GM12878 (cell line): Measurements from ENCODE around the gene DAZAP1. TPM values are rescaled to one million over a fixed set of nuclear protein-coding genes. Genes with fewer than 3 reads are reported as not detected.
A peak's percentile ranks its signal among the peaks of the same experiment; 100 is the strongest.

Experiments used
- ATAC-seq: fragments of 200-7000 bp; cut with Tn5 transposase; 3 replicates; pipeline ENCODE4 v1.9.1; 2020; ENCODE audit warnings: mild to moderate bottlenecking, moderate library complexity
- BruUV-seq: library from RNA; stranded (reverse); fragments of 400-500 nt; replicated peaks from 2 replicates; lab custom pipeline; 2021; lab: Mats Ljungman, UMichigan
- CTCF ChIA-PET: fragments of 300-600 bp; sonication (Branson Sonifier 250); formaldehyde crosslinking; extraction: SDS; loops from one replicate; lab custom pipeline; 2021; ENCODE audit warnings: inconsistent platforms; lab: Yijun Ruan, JAX
- POLR2A ChIA-PET: fragments of 350-600 bp; formaldehyde crosslinking; extraction: SDS; loops from one replicate; lab custom pipeline; 2021; ENCODE audit warnings: inconsistent platforms; lab: Charles Lee
- RAD21 ChIA-PET: fragments of 300-600 bp; sonication (Branson Sonifier 250); formaldehyde crosslinking; loops from one replicate; lab custom pipeline; 2023; ENCODE audit warnings: antibody characterized with exemption; ENCODE audit not compliant: unreplicated experiment; lab: Charles Lee
- SMC1A ChIA-PET: fragments of 300-600 bp; sonication (Branson Sonifier 250); formaldehyde crosslinking; loops from one replicate; lab custom pipeline; 2023; ENCODE audit not compliant: unreplicated experiment, uncharacterized antibody; lab: Charles Lee
- DNase-seq: peaks from one replicate; pipeline ENCODE4 v3.0.0-alpha.2; 2011; ENCODE audit warnings: low read depth, low spot score
- FAIRE-seq: peaks from 3 replicates; lab custom pipeline; 2011; peaks lifted over from hg19 to GRCh38; lab: Jason Lieb, UNC
- H2AFZ ChIP-seq: 2 replicates; pipeline ENCODE4 v1.6.0; 2011; ENCODE audit warnings: low read depth, low read length, control low read depth; ENCODE audit not compliant: control insufficient read depth
- H3K27ac ChIP-seq: 2 replicates; pipeline ENCODE4 v1.5.1; 2011; ENCODE audit warnings: control low read depth; ENCODE audit not compliant: control insufficient read depth, insufficient read depth
- H3K27me3 ChIP-seq, 2 experiments: replicated peaks in 1 of 2; 2 replicates each; pipeline versions ENCODE4 v1.6.0 to v1.6.1; 2011; ENCODE audit warnings: low read length in 1 of 2; ENCODE audit not compliant: control insufficient read depth in 2 of 2, insufficient read depth in 2 of 2
- H3K36me3 ChIP-seq, 2 experiments: 2 replicates each; pipeline ENCODE4 v1.5.1; 2011; ENCODE audit warnings: low read length in 1 of 2; ENCODE audit not compliant: control insufficient read depth in 2 of 2, insufficient read depth in 2 of 2
- H3K4me1 ChIP-seq: 2 replicates; pipeline ENCODE4 v1.6.1; 2011; ENCODE audit warnings: mild to moderate bottlenecking, low read length, moderate library complexity, mixed read lengths; ENCODE audit not compliant: control insufficient read depth, insufficient read depth
- H3K4me2 ChIP-seq: 2 replicates; pipeline ENCODE4 v1.6.0; 2011; ENCODE audit warnings: control low read depth; ENCODE audit not compliant: control insufficient read depth, insufficient read depth
- H3K4me3 ChIP-seq: fragments of 200-600 bp; sonication (generic); 2 replicates; pipeline ENCODE4 v1.5.1; 2016
- H3K79me2 ChIP-seq: 2 replicates; pipeline ENCODE4 v1.6.0; 2011; ENCODE audit warnings: low read length; ENCODE audit not compliant: control insufficient read depth, insufficient read depth
- H3K9ac ChIP-seq: 2 replicates; pipeline ENCODE4 v1.8.0; 2011; ENCODE audit warnings: low read length, control low read depth, mixed read lengths; ENCODE audit not compliant: control insufficient read depth, insufficient read depth
- H3K9me3 ChIP-seq: replicated peaks from 3 replicates; pipeline ENCODE4 v1.5.1; 2011; ENCODE audit warnings: mild to moderate bottlenecking, low read length; ENCODE audit not compliant: control insufficient read depth, insufficient read depth
- H4K20me1 ChIP-seq: 2 replicates; pipeline ENCODE4 v1.6.0; 2011; ENCODE audit not compliant: control insufficient read depth, insufficient read depth
- BRCA1 ChIP-seq: IDR thresholded peaks from 2 replicates; pipeline ENCODE4 v1.6.1; 2011; ENCODE audit warnings: low read depth, low read length, improper control_type of control experiment
- CBX3 ChIP-seq: fragments of 200-600 bp; sonication (generic); IDR thresholded peaks from 2 replicates; pipeline ENCODE4 v1.6.1; 2016; ENCODE audit warnings: low read depth, borderline replicate concordance
- CHD1 ChIP-seq: IDR thresholded peaks from 2 replicates; pipeline ENCODE4 v1.6.1; 2012; ENCODE audit warnings: low read depth, low read length, improper control_type of control experiment
- DPF2 ChIP-seq: fragments of 450-650 bp; IDR thresholded peaks from 2 replicates; pipeline ENCODE4 v1.6.1; 2017; ENCODE audit warnings: mild to moderate bottlenecking
- ESRRA ChIP-seq: IDR thresholded peaks from 2 replicates; pipeline ENCODE4 v1.6.1; 2012; ENCODE audit warnings: mild to moderate bottlenecking, low read length, improper control_type of control experiment
- ETV6 ChIP-seq, 2 experiments: fragments of 450-650 bp in 1 of 2; IDR thresholded peaks in 1 of 2; conservative IDR thresholded peaks in 1 of 2; 2 replicates each; pipeline ENCODE4 v1.6.1; 2014; ENCODE audit warnings: antibody characterized with exemption in 1 of 2, borderline replicate concordance in 1 of 2, low read depth in 1 of 2, mild to moderate bottlenecking in 1 of 2, moderate library complexity in 1 of 2
- FOXK2 ChIP-seq: fragments of 450-650 bp; IDR thresholded peaks from 2 replicates; pipeline ENCODE4 v1.6.1; 2017; ENCODE audit warnings: mild to moderate bottlenecking, moderate library complexity
- HDAC2 ChIP-seq: fragments of 200-600 bp; sonication (generic); IDR thresholded peaks from 2 replicates; pipeline ENCODE4 v1.6.1; 2017
- KLF5 ChIP-seq: fragments of 450-650 bp; IDR thresholded peaks from 2 replicates; pipeline ENCODE4 v1.6.1; 2014; ENCODE audit warnings: mild to moderate bottlenecking; ENCODE audit not compliant: partially characterized antibody
- MYB ChIP-seq: fragments of 150-350 bp; IDR thresholded peaks from 2 replicates; pipeline ENCODE4 v1.6.1; 2014; ENCODE audit warnings: mild to moderate bottlenecking, low read depth, low read length, borderline replicate concordance
- NFYB ChIP-seq: IDR thresholded peaks from 2 replicates; pipeline ENCODE4 v1.6.1; 2011; ENCODE audit warnings: low read depth, mild to moderate bottlenecking, low read length, improper control_type of control experiment, moderate library complexity; ENCODE audit not compliant: insufficient read depth
- POLR2AphosphoS5 ChIP-seq: IDR thresholded peaks from 2 replicates; pipeline ENCODE4 v1.6.1; 2011; ENCODE audit warnings: mild to moderate bottlenecking, low read length, inconsistent platforms
- RAD51 ChIP-seq: fragments of 450-650 bp; IDR thresholded peaks from 2 replicates; pipeline ENCODE4 v1.6.1; 2016; ENCODE audit warnings: moderate library complexity, mild to moderate bottlenecking, inconsistent platforms
- RBBP5 ChIP-seq: fragments of 200-600 bp; sonication (generic); conservative IDR thresholded peaks from 2 replicates; pipeline ENCODE4 v1.6.1; 2016
- SMAD1 ChIP-seq: fragments of 450-650 bp; IDR thresholded peaks from 2 replicates; pipeline ENCODE4 v1.6.1; 2018; ENCODE audit warnings: mild to moderate bottlenecking, low read depth; ENCODE audit not compliant: partially characterized antibody
- SP1 ChIP-seq: IDR thresholded peaks from one replicate; pipeline ENCODE4 v1.6.1; 2011; ENCODE audit warnings: low read depth, low read length
- TCF3 ChIP-seq: IDR thresholded peaks from 2 replicates; pipeline ENCODE4 v1.6.1; 2012; ENCODE audit warnings: low read depth, mild to moderate bottlenecking, low read length, borderline replicate concordance; ENCODE audit not compliant: insufficient read depth
- YBX1 ChIP-seq: fragments of 450-650 bp; IDR thresholded peaks from 2 replicates; pipeline ENCODE4 v1.6.1; 2016; ENCODE audit warnings: antibody characterized with exemption
- ZSCAN29 ChIP-seq: fragments of 450-650 bp; IDR thresholded peaks from 2 replicates; pipeline ENCODE4 v1.6.1; 2017; ENCODE audit warnings: mild to moderate bottlenecking, moderate library complexity
- WGBS: methylation state at CpG from one replicate; pipeline ENCODE4 v1.1.6; 2016; ENCODE audit warnings: low lambda C conversion rate; ENCODE audit not compliant: insufficient replicate concordance, insufficient coverage; ENCODE audit errors: missing lambda C conversion rate; 5-methylcytosine and 5-hydroxymethylcytosine counted together
- in situ Hi-C: fragments of 300-500 bp; cut with MboI; formaldehyde crosslinking; loops from 9 replicates; pipeline ENCODE4 v1.14.3; 2018; ENCODE audit warnings: mixed read lengths
- intact Hi-C: fragments of 100-400 bp; cut with micrococcal nuclease; formaldehyde crosslinking; loops from one replicate; pipeline ENCODE4 v1.14.2; 2022; ENCODE audit not compliant: unreplicated experiment
- polyA plus RNA-seq, 11 experiments: library from polyadenylated mRNA; depleted of rRNA in 4 of 11; unstranded in 6 of 11; stranded (reverse) in 5 of 11; fragments of >200 nt; fragmentation: Nextera tagmentation in 4 of 11; fragmentation: Illumina TruSeq in 1 of 11; extraction: Ambion mirVana in 4 of 11; extraction: Trizol in 1 of 11; gene quantifications; 1 replicate in 1 of 11; 2 replicates in 10 of 11; pipeline versions ENCODE4 v1.2.1 to v1.2.3, GENCODE V29; 2011 to 2016; ENCODE audit warnings: inconsistent platforms in 2 of 11, missing spikeins in 2 of 11, low read depth in 1 of 11
- total RNA-seq, 4 experiments: library from RNA; depleted of rRNA in 3 of 4; stranded (reverse); fragments of >200 nt in 3 of 4; fragmentation: Illumina TruSeq in 1 of 4; extraction: Trizol in 1 of 4; gene quantifications; 2 replicates each; pipeline versions ENCODE4 v1.2.1 to v1.2.3, GENCODE V29; 2013 to 2021
- TF ChIP-seq, protein P1 (sequence below), 3 experiments: IDR thresholded peaks in 2 of 3; conservative IDR thresholded peaks in 1 of 3; 2 replicates each; pipeline ENCODE4 v1.5.1; 2011; ENCODE audit warnings: low read depth in 3 of 3, low read length in 3 of 3, mild to moderate bottlenecking in 3 of 3, control low read depth in 2 of 3, moderate library complexity in 2 of 3, inconsistent platforms in 1 of 3, mixed read lengths in 1 of 3; ENCODE audit not compliant: control insufficient read depth in 2 of 3, insufficient read depth in 1 of 3; ENCODE audit errors: extremely low read depth in 1 of 3
- TF ChIP-seq, protein P2 (sequence below): IDR thresholded peaks from 2 replicates; pipeline ENCODE4 v1.6.1; 2011; ENCODE audit warnings: low read depth, mild to moderate bottlenecking, low read length, moderate library complexity, borderline replicate concordance; ENCODE audit errors: extremely low read depth
- TF ChIP-seq, protein P3 (sequence below): fragments of 450-650 bp; IDR thresholded peaks from 2 replicates; pipeline ENCODE4 v1.6.1; 2016; ENCODE audit warnings: mild to moderate bottlenecking

DAZAP1 gene
- total and polyA plus RNA-seq, 10 of the 15 experiments (the other 5 are each of a cell fraction or from before 2014, with no cell fraction given), result 9.9 to 240 (median 92.3) TPM

DNA sequence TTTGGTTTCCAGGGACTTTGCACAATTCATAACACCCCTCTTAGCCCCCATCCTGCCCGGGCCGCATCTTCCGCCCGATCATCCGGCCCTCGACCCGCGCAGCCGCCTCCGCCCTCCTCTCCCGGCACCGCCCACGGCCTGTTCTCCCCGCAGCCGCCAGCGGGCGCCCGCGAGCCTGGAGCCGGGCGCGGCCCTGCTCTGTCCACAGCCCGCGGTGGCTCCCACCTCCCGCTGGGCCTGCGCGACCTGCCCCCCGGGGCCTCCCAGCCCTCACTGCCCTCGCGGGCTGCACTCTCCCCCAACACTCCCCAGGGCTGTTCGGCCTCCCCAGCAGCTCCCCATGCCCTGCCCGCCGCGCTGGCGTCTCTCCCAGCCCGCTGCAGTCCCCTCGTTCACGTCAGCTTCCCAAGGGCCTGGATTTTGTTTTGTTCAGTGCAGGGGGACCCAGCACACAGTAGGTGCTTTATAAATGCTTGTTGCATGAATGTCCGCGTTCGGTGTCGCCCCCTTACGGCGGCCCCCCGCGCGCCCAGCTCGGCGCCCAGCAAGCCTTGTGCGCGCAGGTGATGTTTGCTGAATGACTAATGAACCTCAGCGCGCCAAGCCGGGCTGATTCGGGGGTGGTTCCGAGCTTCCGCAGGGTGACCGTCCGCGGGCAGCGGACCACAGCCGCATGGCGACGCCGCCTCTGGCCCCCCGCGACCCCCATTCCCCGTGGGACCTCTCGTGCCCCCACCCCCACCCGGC lies 38.0 kb downstream of the DAZAP1 start:
- POLR2A ChIA-PET, result no interaction called here
- no peak overlapping the region for H3K27ac ChIP-seq
- FAIRE-seq, result no peak
- TF ChIP-seq NFYB, result no peak
- TF ChIP-seq HDAC2, result no peak
- TF ChIP-seq KLF5, result no peak
- no peak for TF ChIP-seq BRCA1
- no peak for TF ChIP-seq RBBP5
- TF ChIP-seq FOXK2, result no peak
- TF ChIP-seq DPF2, result peak; percentile 77; the same call in 1 of the 2 replicates
- no peak for TF ChIP-seq CBX3
- TF ChIP-seq MYB, result no peak
- no peak for TF ChIP-seq RAD51
- TF ChIP-seq, protein P1, sequence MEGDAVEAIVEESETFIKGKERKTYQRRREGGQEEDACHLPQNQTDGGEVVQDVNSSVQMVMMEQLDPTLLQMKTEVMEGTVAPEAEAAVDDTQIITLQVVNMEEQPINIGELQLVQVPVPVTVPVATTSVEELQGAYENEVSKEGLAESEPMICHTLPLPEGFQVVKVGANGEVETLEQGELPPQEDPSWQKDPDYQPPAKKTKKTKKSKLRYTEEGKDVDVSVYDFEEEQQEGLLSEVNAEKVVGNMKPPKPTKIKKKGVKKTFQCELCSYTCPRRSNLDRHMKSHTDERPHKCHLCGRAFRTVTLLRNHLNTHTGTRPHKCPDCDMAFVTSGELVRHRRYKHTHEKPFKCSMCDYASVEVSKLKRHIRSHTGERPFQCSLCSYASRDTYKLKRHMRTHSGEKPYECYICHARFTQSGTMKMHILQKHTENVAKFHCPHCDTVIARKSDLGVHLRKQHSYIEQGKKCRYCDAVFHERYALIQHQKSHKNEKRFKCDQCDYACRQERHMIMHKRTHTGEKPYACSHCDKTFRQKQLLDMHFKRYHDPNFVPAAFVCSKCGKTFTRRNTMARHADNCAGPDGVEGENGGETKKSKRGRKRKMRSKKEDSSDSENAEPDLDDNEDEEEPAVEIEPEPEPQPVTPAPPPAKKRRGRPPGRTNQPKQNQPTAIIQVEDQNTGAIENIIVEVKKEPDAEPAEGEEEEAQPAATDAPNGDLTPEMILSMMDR (IDR thresholded peaks at IDR 0.05 in 2 of 3, conservative IDR thresholded peaks at IDR 0.05 in 1 of 3; ENCODE audit: control insufficient read depth in 2 of 3, extremely low read depth in 1 of 3, insufficient read depth in 1 of 3, low read depth in 3 of 3, low read length in 3 of 3), result peak; percentile 82 to 94 (median 94)
- TF ChIP-seq ETV6 (conservative IDR thresholded peaks at IDR 0.05 in 1 of 2, IDR thresholded peaks at IDR 0.05 in 1 of 2; ENCODE audit: borderline replicate concordance in 1 of 2, low read depth in 1 of 2), result no peak
- TF ChIP-seq SMAD1, result no peak
- no peak for TF ChIP-seq ESRRA
- TF ChIP-seq, protein P2, sequence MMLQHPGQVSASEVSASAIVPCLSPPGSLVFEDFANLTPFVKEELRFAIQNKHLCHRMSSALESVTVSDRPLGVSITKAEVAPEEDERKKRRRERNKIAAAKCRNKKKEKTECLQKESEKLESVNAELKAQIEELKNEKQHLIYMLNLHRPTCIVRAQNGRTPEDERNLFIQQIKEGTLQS, result no peak
- peak; percentile 42; the same call in 1 of the 2 replicates for TF ChIP-seq ZSCAN29
- TF ChIP-seq CHD1, result no peak
- no peak for TF ChIP-seq POLR2AphosphoS5
- TF ChIP-seq TCF3, result no peak
- TF ChIP-seq, protein P3, sequence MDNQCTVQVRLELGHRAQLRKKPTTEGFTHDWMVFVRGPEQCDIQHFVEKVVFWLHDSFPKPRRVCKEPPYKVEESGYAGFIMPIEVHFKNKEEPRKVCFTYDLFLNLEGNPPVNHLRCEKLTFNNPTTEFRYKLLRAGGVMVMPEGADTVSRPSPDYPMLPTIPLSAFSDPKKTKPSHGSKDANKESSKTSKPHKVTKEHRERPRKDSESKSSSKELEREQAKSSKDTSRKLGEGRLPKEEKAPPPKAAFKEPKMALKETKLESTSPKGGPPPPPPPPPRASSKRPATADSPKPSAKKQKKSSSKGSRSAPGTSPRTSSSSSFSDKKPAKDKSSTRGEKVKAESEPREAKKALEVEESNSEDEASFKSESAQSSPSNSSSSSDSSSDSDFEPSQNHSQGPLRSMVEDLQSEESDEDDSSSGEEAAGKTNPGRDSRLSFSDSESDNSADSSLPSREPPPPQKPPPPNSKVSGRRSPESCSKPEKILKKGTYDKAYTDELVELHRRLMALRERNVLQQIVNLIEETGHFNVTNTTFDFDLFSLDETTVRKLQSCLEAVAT, result no peak
- TF ChIP-seq YBX1, result no peak
- peak; percentile 38 for TF ChIP-seq SP1

More for the DNA sequence above, 38.0 kb downstream of the DAZAP1 start:
- peaks cover 7% of the 10 kb centered on the region for H3K4me1 ChIP-seq
- H3K9me3 ChIP-seq, result no peaks in the 10 kb centered on the region
- peak; percentile 94 for ATAC-seq
- peak overlapping the region; percentile 44; the same call in 1 of the 2 replicates for H3K9ac ChIP-seq
- H3K4me3 ChIP-seq, result peak overlapping the region; percentile 47
- peaks cover 9% of the 10 kb centered on the region for H3K79me2 ChIP-seq
- H3K36me3 ChIP-seq, result peaks cover 14 to 16% of the 10 kb centered on the region in 2 experiments
- 2% methylated on average over 48 of the region's 70 CpGs for WGBS
- BruUV-seq, result no TSS peak
- no peaks in the 10 kb centered on the region for H4K20me1 ChIP-seq
- intact Hi-C loops, result no loop called here
- H2AFZ ChIP-seq, result peak overlapping the region; percentile 41
- CTCF ChIA-PET, result interaction anchor here (0.7 to 2.5 kb wide), 5 partner anchors 13 to 201 kb away, joined by 3 to 11 read pairs (median 4); no protein-coding TSS in a partner anchor
- peaks cover 4 to 9% of the 10 kb centered on the region in 2 experiments; a peak in 3 of 4 replicates for H3K27me3 ChIP-seq
- in situ Hi-C loops, result no loop called here
- SMC1A ChIA-PET, result interaction anchor here (1.2 kb wide), 1 partner anchor 321 kb away, joined by 3 read pairs; no protein-coding TSS in a partner anchor
- RAD21 ChIA-PET, result no interaction called here
- H3K4me2 ChIP-seq, result peak overlapping the region; percentile 86
- DNase-seq, result no peak
